Measurements from ENCODE around the gene KPNB1.
A peak's percentile ranks its signal among the peaks of the same experiment; 100 is the strongest.

KPNB1 gene

DNA sequence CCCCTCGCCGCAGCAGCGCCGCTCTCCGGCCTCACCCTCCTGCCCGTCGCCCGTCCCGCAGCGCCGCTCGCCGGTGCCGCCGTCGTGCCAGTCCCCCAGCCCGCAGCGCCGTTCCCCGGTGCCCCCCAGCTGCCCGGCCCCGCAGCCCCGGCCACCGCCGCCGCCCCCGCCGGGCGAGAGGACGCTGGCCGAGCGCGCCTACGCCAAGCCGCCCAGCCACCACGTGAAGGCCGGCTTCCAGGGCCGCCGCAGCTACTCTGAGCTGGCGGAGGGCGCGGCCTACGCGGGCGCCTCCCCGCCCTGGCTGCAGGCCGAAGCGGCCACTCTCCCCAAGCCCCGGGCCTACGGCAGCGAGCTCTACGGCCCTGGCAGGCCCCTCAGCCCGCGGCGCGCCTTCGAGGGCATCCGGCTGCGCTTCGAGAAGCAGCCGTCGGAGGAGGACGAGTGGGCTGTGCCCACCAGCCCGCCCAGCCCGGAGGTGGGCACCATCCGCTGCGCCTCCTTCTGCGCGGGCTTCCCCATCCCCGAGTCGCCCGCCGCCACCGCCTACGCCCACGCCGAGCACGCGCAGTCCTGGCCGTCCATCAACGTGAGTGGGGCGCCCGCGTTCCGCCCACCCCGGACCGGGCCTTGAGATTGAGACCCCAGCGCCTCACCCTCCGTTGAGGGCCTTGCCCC, 59.3 kb downstream of the KPNB1 start:
- H3K27ac ChIP-seq, result peak overlapping the region; percentile 63; the same call in 1 of the 2 replicates
- TF ChIP-seq, protein P1, sequence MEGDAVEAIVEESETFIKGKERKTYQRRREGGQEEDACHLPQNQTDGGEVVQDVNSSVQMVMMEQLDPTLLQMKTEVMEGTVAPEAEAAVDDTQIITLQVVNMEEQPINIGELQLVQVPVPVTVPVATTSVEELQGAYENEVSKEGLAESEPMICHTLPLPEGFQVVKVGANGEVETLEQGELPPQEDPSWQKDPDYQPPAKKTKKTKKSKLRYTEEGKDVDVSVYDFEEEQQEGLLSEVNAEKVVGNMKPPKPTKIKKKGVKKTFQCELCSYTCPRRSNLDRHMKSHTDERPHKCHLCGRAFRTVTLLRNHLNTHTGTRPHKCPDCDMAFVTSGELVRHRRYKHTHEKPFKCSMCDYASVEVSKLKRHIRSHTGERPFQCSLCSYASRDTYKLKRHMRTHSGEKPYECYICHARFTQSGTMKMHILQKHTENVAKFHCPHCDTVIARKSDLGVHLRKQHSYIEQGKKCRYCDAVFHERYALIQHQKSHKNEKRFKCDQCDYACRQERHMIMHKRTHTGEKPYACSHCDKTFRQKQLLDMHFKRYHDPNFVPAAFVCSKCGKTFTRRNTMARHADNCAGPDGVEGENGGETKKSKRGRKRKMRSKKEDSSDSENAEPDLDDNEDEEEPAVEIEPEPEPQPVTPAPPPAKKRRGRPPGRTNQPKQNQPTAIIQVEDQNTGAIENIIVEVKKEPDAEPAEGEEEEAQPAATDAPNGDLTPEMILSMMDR (conservative IDR thresholded peaks at IDR 0.05), result no peak

- H3K27ac ChIP-seq, result peak overlapping the region; percentile 63; the same call in 1 of the 2 replicates
- TF ChIP-seq, protein P1 (conservative IDR thresholded peaks at IDR 0.05), result no peak
These were observed 59.9 kb downstream of the KPNB1 start for GRCh38 chr17:47709594-47709993.

DNA sequence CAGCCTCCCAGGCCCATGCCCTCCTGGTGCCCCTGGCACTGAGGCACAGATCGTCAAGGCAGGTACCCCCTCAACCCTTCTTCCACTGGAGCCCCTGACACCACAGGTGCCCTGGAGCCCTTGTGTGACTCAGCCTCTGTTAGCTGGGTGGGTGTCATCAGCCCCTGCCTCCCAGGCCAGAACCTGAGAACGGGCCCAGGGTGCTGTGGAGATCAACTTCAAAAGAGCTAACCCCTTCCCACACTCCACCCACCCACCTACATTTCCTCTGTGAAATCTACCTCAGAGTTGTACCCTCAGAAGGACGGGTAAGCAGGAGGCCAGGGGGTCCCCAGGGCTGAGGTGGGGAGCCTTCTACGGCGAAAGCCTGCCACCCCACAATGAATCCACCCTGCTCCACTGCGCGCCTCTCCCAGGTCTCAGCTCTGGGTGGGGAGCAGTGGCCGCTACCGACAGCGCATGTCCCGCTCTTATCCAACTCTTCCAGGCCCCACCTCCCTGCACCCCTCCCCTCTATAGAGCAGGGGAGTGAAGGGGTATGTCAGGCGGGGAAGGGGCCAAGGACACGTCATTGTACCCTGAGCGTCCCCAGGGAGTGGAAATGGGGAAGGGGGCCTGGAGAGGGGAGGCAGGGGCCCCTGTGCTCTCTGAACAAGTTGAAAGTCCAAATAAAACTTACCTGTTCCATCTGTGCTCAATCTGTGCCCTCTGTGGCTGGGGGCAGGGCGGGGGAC, 61.8 kb downstream of the KPNB1 start:
- no peak overlapping the region for H3K27ac ChIP-seq
- TF ChIP-seq, protein P1 (conservative IDR thresholded peaks at IDR 0.05), result no peak

GRCh38 chr17:47712330-47713023, 62.8 kb downstream of the KPNB1 start:
- no peak overlapping the region for H3K27ac ChIP-seq
- TF ChIP-seq, protein P1 (conservative IDR thresholded peaks at IDR 0.05), result no peak

- TF ChIP-seq, protein P1 (conservative IDR thresholded peaks at IDR 0.05), result no peak
- H3K27ac ChIP-seq, result no peak overlapping the region
These were observed 64.4 kb downstream of the KPNB1 start for GRCh38 chr17:47713980-47714700.

GRCh38 chr17:47714773-47715396, 65.2 kb downstream of the KPNB1 start:
- TF ChIP-seq, protein P1 (conservative IDR thresholded peaks at IDR 0.05), result no peak
- H3K27ac ChIP-seq, result no peak overlapping the region

Measured in VCaP (cell line).